GM18858 (cell line): ENCODE results near the gene ZGPAT.

ENCODE experiments used
- ATAC-seq: cut with Tn5 transposase; IDR thresholded peaks from one replicate; pipeline ENCODE4 v1.9.1; 2021; ENCODE audit not compliant: unreplicated experiment

Gene ZGPAT

GRCh38 chr20:63744158-63744557 is 36.3 kb downstream of the ZGPAT start:
- no peak for ATAC-seq

GRCh38 chr20:63744574-63745423 is 37.0 kb downstream of the ZGPAT start:
- no peak for ATAC-seq

- ATAC-seq = no peak
Measured at GRCh38 chr20:63745424-63745805, 37.6 kb downstream of the ZGPAT start.

GRCh38 chr20:63745961-63746731 is 38.3 kb downstream of the ZGPAT start:
- no peak for ATAC-seq

GRCh38 chr20:63746751-63747315 is 39.0 kb downstream of the ZGPAT start:
- ATAC-seq = no peak

- no peak for ATAC-seq
Measured at GRCh38 chr20:63747622-63748069, 39.8 kb downstream of the ZGPAT start.

- no peak for ATAC-seq
Measured at GRCh38 chr20:63748070-63748933, 40.5 kb downstream of the ZGPAT start.

- no peak for ATAC-seq
Measured at GRCh38 chr20:63748934-63749270, 41.1 kb downstream of the ZGPAT start.

- no peak for ATAC-seq
Measured at GRCh38 chr20:63749597-63750508, 42.0 kb downstream of the ZGPAT start.

- ATAC-seq = no peak
Measured at GRCh38 chr20:63750807-63751470, 43.1 kb downstream of the ZGPAT start.

- ATAC-seq = no peak
Measured at GRCh38 chr20:63751471-63752271, 43.8 kb downstream of the ZGPAT start.

- ATAC-seq = no peak
Measured at GRCh38 chr20:63752411-63753101, 44.7 kb downstream of the ZGPAT start.

GRCh38 chr20:63753381-63753780 is 45.5 kb downstream of the ZGPAT start:
- no peak for ATAC-seq

- no peak for ATAC-seq
Measured at GRCh38 chr20:63754008-63754407, 46.2 kb downstream of the ZGPAT start.

GRCh38 chr20:63755933-63756647 is 48.3 kb downstream of the ZGPAT start:
- ATAC-seq = no peak

GRCh38 chr20:63756648-63756991 is 48.8 kb downstream of the ZGPAT start:
- no peak for ATAC-seq

GRCh38 chr20:63758152-63758551 is 50.3 kb downstream of the ZGPAT start:
- no peak for ATAC-seq
